G401.6 (cell line): ENCODE results near the gene COG1.
"Not testable (repeated sequence)": the region's sequence is repeated elsewhere in the genome, so short reads cannot be mapped to it uniquely, and the experiment has no call there.

Experiments used
- FAIRE-seq: peaks from 2 replicates; lab custom pipeline; 2012; peaks lifted over from hg19 to GRCh38; lab: Jason Lieb, UNC

Gene COG1, protein sequence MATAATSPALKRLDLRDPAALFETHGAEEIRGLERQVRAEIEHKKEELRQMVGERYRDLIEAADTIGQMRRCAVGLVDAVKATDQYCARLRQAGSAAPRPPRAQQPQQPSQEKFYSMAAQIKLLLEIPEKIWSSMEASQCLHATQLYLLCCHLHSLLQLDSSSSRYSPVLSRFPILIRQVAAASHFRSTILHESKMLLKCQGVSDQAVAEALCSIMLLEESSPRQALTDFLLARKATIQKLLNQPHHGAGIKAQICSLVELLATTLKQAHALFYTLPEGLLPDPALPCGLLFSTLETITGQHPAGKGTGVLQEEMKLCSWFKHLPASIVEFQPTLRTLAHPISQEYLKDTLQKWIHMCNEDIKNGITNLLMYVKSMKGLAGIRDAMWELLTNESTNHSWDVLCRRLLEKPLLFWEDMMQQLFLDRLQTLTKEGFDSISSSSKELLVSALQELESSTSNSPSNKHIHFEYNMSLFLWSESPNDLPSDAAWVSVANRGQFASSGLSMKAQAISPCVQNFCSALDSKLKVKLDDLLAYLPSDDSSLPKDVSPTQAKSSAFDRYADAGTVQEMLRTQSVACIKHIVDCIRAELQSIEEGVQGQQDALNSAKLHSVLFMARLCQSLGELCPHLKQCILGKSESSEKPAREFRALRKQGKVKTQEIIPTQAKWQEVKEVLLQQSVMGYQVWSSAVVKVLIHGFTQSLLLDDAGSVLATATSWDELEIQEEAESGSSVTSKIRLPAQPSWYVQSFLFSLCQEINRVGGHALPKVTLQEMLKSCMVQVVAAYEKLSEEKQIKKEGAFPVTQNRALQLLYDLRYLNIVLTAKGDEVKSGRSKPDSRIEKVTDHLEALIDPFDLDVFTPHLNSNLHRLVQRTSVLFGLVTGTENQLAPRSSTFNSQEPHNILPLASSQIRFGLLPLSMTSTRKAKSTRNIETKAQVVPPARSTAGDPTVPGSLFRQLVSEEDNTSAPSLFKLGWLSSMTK

DNA sequence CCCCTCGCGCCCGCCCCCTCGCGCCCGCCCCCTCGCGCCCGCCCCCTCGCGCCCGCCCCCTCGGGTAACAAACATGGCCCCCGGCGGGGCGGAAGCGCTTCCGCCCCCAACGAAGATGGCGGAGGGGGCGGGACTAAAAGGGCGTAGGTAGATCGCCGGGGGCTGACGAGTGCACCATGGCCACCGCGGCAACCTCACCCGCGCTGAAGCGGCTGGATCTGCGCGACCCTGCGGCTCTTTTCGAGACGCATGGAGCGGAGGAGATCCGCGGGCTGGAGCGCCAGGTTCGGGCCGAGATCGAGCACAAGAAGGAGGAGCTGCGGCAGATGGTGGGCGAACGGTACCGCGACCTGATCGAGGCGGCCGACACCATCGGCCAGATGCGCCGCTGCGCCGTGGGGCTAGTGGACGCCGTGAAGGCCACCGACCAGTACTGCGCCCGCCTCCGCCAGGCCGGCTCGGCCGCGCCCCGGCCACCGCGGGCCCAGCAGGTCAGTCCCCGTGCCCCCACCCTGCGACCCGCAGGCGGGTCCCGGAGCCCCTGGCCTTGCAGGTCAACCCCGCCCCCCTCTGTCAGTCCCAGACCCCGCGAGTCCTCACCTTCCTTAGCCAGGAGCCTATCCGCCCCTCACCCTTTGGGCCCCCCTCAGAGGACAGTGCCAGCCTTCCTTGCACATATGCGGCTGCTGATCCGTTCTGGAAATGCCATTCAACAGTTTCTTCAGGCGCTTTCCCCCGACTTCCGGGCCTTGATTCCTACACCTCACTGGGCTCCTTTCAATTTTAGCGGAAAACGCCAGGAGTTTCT lies at the start of gene COG1:
Gene COG1 (plus strand): TSS at position 162 of the 808 bp plus-strand sequence. CDS start 15 bp downstream, at position 177.
- no peak for FAIRE-seq

DNA sequence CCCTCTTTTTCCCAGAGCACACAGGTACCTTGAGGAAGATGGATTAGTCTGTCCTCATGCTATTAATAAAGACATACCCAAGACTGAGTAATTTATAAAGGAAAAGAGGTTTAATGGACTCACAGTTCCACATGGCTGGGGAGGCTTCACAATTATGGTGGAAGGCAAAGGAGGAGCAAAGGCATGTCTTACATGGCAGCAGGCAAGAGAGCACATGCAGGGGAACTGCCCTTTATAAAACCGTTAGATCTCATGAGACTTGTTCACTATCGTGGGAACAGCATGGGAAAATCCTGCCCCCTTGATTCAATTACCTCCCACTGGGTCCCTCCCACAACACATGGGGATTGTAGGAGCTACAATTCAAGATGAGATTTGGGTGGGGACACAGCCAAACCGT lies 48.6 kb upstream of the COG1 start:
- not testable (repeated sequence) for FAIRE-seq

DNA sequence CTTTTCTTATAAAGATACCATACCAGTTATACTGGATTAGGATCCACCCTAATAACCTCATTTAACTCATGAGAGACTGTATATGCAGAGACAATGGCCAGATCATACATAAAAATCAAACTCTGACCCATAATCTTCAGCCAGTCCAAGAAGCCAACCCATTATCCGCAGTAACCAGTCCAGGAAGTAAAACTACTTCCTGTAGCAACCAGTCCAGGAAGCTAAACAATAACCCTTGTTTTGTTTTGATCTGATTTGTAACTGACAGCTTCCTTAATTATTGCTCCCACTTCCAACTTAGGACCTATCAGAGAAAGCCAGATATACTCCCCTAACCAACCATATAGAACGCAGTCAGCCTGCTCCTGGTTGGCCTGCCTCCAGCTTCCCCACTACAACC lies 47.2 kb upstream of the COG1 start:
- FAIRE-seq = no peak

DNA sequence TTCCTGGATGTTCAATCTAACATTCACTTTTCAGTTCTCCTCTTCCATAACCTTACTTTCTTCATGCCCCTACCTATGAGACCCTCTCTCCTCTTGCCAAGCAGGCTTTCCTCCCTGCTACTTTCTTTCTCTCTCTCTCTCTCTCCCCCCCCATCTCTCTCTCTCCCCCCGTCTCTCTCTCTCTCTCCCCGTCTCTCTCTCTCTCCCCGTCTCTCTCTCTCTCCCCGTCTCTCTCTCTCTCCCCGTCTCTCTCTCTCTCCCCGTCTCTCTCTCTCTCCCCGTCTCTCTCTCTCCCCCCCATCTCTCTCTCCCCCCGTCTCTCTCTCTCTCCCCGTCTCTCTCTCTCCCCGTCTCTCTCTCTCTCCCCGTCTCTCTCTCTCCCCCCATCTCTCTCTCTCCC lies 45.1 kb upstream of the COG1 start:
- FAIRE-seq = not testable (repeated sequence)

DNA sequence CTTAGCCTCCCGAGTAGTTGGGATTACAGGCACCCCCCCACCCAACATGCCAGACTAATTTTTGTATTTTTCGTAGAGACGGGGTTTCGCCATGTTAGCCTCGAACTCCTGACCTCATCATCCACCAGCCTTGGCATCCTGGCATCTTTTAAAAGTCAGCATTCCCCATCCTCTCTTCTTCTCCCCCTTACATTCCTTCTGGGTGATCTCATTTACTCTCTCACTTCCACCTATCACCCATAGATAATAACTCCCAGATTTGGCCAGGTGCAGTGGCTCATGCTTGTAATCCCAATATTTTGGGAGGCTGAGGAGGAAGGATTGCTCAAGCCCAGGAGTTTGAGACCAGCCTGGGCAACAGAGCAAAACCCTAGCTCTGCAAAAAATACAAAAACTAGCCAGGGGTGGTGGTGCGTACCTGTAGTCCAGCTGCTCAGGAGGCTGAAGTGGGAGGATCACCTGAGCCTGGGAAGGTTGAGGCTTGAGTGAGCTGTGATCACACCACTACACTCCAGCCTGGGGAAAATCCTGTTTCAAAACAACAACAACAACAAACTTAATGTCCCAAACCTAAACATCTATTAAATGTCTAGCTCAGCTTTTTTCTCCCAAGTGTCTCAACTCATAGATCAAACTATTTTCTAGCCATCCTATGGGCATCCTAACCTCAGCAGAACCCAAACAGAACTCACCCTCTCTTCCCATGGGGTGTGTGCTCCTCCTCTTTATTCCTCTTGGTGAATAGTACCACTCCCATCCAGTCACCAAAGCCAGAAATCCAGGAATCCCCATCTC lies 44.1 kb upstream of the COG1 start:
- FAIRE-seq = no peak

DNA sequence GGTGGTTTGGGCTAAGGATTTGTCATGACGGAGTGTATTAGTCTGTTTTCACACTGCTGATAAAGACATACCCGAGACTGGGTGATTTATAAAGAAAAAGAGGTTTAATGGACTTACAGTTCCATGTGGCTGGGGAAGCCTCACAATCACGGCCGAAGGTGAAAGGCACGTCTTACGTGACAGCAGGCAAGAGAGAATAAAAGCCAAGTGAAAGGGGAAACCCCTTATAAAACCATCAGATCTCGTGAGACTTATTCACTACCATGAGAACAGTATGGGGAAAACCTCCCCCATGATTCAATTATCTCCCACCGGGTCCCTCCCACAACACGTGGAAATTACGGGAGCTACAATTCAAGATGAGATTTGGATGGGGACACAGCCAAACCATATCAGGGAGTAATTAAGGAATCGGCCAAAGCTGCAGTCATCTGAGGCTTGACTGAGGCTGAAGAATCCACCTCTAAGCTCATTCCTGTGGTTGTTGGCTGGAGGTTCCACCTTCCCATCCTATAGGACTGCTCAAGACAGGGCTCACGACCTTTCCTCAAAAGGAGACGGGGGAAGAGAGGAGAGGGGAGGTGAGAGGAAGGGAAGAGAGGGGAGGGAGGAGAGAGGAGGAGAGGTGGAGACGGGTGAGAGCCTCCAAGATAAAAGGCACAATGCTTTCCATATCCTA lies 42.1 kb upstream of the COG1 start:
- not testable (repeated sequence) for FAIRE-seq

DNA sequence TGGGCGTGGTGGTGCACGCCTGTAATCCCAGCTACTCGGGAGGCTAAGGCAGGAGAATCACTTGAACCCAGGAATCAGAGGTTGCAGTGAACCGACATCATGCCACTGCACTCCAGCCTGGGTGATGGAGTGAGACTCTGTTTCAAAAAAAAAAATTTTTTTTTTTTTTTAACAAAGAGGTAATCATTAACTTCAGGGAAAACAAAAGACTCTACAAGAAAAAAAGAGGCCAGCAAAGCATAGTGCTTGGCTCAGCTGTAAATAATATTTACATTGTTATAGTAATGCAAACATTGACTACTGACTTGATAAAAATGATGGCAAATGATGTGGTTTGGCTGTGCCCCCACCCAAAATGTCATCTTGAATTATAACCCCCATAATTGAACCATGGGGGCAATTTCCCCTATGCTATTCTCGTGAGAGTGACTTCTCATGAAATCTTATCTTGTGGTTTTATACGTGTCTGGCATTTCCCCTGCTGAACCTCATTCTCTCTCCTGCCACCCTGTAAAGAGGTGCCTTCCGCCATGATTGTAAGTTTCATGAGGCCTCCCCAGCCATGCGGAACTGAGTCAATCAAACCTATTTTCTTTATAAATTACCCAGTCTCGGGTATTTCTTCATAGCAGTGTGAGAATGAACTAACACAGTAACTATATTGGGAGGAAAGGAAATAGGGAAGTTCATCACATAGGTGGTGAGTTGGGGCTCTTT lies 40.8 kb upstream of the COG1 start:
- no peak for FAIRE-seq

DNA sequence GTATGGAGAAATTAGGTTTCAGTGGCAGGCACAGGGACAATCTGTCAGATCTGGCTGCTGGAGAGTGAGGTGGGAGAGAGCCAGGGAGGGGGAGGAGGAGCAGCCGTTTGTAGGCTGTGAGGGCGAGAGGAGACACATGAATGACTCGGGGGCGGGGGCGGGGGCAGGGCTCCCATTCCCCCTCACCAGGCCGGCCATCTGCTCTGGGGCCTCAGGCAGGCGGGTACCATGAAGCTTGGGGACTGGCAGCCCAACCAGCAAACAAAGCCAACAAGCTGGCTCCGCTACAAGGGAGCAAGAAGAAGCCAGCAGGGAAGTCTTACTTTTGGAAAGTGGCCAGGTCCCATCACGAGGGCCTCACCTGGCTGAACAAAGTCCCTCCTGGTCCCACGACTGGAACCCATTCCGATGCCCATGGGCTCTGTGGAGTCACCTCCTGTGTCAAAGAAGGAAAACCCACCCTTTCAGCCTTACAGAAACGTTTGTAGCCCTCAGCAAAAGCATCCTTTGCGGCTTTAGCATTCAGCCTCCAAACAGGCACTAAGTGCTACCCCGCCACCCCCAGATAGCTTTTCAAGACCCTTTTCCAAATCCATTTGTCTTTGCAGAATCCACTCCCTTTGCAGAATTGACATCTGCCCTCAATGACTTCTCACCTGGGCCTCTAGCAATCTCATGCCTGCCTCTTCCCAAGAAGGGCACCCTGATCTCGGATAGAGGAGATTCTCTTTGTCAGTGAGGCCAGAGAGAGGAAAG lies 37.3 kb upstream of the COG1 start:
- FAIRE-seq = no peak

DNA sequence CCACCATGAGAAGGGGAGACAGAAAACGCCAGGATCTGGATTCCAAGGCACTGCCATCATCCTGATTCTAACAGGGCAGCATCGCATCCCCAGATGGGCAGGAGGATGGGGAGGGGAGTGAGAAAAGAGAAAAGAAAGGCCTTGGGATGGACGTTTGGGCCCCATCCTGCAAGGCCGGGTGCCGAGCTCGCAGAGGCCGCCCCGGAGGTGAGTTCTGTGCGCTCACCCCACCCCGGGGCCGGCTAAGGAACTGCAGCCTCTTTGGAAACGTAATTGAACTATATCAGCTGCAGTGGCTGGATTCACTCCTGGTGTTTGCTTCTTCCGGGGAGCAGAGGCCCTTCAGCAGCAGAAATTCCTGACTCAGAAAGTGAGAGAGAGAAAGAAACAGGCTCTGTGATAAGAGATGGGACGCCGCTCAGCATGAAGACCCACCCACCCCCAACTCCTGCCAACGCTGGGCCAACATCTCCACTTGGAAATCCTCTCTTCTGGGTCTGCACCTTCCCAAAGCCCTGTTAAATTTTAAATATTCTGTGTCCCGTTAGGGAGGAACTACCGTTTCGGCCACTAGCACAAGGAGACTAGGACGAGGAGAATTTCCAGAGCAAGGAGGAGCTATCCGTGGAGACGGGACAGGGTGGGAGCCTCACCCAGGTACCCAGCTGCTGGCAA lies 36.6 kb upstream of the COG1 start:
- FAIRE-seq = peak; percentile 34

DNA sequence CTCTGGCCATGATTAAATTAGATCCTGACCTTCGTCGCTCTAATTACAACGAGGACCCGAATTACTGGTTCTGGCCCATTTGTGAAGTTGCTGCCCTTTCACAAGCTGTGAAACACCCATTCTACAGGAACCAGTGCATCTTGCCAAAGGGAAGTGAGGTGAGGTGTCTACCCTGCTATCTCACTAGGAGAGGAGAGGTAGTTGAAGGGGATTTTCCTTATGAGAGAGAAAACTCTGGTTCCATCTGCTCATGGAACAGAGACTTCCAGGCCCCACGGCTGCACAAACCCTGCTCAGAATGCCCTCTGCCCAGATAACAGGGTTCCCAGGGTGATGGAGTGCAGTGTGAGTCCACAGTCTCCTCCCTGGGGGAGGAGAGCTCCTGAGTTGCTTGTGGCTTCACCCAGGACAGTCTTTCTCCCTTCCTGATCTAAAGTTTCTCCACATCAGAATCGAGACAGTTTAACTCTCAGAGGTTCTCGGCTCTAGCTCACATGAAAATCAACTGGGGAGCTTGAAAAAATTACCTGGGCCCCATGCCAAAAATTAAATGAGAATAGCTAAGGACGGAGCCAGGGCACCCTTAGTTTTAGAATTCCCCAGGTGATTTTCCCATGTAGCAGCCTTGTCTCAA lies 35.9 kb upstream of the COG1 start:
- no peak for FAIRE-seq

DNA sequence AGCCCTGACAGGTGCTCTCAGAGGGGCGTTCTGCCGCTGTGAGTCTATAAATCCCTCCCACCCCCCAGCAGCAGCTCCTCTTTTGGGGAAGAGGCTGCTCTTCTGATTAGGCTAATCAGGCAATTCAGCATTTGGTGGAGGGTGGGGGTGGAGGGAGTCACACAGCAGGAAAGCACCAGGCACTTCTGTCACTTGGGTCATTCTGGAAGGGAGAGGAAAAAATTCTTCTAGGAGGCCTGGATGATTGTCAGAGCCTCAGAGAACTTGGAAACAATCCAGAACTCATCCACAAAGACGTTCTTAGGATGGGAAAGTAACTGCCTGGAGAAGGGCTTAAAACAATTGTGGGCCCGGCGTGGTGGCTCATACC lies 35.3 kb upstream of the COG1 start:
- FAIRE-seq = no peak

DNA sequence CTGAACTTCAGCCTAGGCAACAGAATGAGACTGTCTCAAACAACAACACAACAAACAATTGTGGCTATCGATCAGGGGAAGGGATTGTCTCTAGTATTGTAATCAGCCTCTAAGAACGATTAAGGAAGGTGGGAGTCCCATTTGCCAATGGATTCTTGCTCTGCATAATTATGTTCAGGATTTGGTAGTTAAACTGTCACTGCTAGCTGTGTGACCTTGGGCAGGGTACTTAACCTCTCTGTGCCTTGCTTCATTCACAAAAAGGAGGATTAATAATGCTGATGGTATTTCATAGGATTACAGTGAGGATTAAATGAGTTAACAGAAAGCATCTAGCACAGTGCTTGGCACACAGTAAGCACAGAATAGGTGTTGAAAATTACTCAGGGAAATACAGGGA lies 34.7 kb upstream of the COG1 start:
- FAIRE-seq = no peak

DNA sequence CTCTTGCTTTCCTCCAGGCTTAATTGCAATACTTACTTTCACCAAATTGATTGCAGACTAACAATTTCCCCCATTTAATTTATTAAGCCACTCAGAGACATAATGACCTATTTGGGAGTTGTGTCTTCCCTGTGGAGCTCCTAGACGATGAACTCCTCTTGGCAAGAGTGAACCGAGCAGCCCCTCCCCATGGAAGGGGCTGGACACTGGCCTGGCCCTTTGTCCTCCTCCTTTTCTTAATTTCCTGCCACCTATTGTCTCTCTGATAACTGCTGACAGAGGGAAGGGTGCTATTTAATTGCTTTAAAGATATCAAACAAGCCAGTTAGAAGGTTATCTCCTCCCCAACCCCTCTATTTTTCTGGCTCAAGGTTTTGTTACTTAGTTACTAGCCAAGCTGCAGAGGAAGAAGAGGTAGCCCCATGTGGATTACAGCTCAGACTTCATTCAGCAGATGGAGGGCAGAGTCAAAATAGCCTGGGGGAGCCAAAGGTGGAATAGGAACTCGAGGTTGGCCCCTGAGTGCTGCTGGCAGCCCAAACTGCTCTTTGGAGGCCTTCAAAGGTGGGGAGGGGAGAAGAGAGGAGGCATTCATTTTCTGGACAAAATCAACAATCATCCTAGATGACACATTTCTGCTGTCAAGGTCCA lies 31.8 kb upstream of the COG1 start:
- no peak for FAIRE-seq

DNA sequence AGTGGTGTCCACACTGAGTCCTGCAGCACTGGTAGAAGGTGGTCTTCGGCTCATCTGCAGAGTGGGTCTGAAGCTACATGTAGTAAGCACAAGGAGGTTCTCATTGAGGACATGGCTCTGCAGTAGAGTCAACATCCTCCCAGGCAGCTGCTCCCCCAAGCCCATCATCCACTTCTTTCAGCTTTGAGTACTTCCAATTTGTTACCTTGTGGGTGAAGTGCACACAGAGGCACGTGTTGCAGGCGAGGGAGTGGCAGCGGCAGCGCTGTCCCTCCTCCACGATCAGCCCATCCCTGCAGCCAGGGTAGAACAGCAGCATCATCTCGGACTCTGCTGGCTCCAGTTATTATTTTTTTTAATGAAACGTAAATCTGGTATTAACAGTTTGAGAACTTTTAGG lies 29.8 kb upstream of the COG1 start:
- FAIRE-seq = no peak

DNA sequence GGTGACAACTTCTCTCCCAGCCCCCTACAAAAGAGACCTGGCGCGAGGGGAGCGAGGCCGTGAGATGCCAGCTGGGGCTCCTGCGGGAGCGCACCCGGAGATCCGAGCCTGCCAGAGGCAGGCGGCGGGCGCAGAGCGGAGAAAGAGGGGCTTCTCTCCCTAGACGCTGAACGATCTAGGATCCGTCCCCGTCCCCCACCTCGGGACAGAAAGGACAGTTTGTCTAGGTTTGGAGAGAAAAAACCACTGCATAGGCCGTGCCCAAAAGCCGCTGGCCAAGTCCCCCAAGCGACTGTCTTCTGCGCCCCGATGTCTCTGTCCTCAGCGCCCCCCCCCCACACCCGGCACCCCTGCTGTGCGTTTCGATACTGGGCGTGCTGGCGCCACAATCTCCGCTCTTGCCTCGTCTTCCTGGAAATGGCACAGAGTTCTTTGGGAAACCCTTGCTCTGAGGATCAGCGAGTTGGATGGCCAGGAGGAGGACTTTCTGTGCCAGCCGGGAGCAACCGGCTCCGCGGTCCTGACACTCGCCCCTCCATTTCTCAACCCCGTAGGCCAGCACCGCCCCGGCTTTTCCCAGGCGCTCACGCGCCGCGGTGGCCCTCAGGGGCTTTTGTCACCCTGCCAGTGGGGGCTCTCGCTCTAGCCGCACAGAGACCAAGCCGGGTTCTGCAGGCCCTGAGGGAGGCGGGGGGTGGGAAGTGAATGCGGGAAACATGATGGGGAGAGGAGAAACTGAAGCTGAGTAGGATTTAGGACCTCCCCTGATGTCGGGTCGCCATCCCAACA lies 27.0 kb upstream of the COG1 start:
- no peak for FAIRE-seq

DNA sequence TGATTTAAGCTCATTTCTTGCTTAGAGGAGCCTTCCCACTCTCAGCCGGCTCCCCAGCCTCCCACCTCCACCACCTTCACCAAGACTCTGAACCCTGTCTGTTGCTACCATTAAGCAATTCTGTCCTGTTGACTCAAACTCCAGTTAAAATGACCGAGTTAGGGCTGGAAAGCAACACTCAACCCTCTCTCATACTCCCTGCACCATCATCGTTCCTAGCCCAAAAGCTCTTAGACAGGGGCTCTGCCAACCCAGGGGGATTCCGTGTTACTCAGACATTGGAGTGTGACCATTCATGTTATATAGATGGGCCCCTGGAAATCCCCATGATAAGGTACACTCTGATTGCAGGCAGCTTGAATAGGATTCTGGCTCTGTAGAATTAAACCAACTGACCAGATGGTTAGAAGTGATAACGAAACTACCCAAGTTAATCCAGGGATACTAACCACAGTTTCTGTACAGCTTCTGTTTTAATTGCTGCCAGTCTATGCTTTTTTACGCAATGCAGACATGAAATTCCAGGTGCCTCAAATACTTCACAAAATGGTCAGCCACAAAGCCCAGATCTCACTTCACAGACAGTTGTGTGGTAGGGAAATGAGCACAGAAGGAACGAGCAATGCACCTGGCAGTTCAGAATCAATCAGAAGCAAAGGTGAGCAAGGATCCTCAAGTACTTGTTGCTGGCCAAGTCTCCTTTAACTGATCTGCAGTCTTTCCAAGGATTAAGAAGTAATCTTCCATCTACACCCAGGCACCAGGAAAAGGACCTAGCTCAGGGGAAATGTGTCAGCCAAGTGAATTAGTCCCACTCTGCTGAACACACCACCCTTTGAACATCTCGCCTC lies 25.9 kb upstream of the COG1 start:
- FAIRE-seq = no peak
